ENCODE measurements around the gene SHFL. TPM values are rescaled to one million over a fixed set of nuclear protein-coding genes. Genes with fewer than 3 reads are reported as not detected.

The SHFL gene
- polyA plus RNA-seq, 3 donors: 19.9 to 21.5 (median 20.8) TPM

- no peak for DNase-seq (ENCODE audit: low read depth in 3 of 3, low spot score in 2 of 3)
Observed at GRCh38 chr19:10126213-10126639, 40.1 kb downstream of the SHFL start.

- DNase-seq (ENCODE audit: low read depth in 3 of 3, low spot score in 2 of 3): no peak
Observed at GRCh38 chr19:10132905-10133304, 46.8 kb downstream of the SHFL start.

DNA sequence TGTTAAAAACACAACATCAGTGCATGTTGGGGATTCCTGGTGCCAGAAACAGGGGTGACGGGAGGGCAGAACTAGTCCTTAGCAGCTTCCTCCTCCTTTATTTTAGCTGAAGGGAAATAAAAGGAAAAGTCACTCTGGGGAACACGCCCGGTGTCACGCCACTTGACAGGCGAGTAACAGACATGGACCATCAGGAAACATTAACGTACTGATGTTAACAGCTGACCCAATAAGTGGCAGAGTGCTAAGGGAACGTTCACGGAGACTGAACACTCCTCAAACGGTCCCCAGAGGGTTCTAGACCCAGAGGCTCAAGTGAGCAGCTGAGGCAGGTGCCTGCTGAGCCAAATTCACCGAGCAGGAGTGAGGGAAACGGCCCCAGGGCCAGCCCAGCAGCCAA, 47.5 kb downstream of the SHFL start:
- no peak for DNase-seq (ENCODE audit: low read depth in 3 of 3, low spot score in 2 of 3)

DNA sequence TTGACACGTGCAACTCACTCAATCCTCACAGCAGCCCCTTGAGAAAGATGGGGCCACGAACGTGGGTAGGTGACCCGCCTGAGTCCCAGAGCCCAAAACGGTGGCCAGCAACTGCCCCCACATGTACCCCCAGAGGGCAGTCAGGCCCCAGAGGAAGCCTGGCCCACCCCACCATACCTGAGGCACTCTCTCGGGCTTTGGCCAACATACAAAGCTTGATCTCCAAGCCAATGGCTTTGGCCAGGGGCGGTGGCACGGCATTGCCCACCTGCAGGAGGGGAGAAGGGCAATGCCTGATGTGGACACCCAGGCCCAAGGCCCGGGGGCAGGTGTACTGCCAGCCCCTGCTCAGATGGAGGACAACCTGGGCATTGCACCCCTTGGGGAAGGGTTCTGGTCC, 47.9 kb downstream of the SHFL start:
- no peak for DNase-seq (ENCODE audit: low read depth in 3 of 3, low spot score in 2 of 3)

GRCh38 chr19:10135551-10136334, 49.6 kb downstream of the SHFL start:
- DNase-seq (ENCODE audit: low read depth in 3 of 3, low spot score in 2 of 3): no peak

- DNase-seq (ENCODE audit: low read depth in 3 of 3, low spot score in 2 of 3): no peak
Observed at GRCh38 chr19:10136936-10137335, 50.8 kb downstream of the SHFL start.

DNA sequence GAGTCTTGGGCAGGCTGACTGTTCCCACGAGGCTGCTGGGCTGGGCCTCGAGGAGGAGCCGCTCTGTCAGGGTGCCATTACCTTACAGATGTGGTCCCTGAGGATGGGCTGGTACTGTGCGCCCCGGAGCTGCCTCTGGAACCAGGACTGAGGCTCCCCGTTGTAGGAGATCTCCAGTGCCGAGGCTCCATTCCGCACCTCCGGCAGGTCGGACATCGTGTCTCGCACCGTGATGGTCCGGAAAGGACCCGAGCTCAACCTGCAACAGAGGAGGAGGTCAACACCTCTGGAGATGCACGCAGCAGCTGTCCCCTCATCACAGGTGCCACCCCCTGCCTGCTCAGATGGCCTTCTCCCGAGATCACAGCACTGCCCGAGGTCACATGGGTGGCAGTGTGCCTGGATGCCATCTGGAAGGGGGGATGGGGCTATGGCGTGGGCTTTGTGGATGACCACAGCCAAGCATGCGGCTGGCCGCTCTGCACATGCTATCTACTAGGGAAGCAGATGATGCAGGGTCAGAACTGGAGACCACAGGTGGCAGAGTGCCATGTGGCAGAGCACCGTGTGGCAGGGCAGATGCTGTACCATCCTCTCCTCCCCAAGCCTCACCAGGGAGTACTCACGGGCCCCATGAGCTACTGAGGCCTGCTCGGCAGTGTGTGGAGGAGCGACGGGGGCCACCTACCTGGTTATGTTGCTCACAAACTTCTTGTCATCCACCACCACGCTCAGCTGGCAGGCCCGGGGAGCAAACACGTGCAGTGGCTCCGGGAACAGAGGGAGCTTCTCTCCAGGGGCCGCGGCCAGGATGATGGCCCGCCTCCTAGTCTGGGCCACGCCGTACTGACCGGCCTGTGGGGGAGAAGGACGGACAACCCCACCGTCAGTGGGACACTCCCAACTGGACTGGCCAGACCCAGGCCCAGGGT, 51.9 kb downstream of the SHFL start:
- DNase-seq (ENCODE audit: low read depth in 3 of 3, low spot score in 2 of 3): no peak

GRCh38 chr19:10138879-10139795, 53.0 kb downstream of the SHFL start:
- DNase-seq (ENCODE audit: low read depth in 3 of 3, low spot score in 2 of 3): no peak

- DNase-seq (ENCODE audit: low read depth in 3 of 3, low spot score in 2 of 3): no peak
Observed at GRCh38 chr19:10139952-10140351, 53.8 kb downstream of the SHFL start.

DNA sequence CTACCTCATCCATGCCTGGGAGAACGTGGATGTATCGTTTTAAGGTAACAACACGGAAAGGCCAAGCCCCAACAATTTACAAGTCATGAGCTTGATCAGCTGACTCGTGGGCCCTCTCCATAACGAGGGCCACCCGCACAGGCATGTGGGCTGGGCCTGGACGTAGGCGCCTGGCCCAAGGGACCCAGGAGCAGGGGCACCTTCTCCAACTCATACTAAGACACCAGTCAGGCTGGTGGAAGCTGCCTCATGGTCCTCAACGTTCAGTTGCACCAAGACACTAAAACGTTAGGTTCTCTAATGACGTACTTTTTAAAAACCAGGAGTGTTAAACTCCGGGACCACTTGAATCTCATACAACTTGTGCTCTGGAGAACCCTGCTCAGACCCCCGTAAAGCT, 55.4 kb downstream of the SHFL start:
- DNase-seq (ENCODE audit: low read depth in 3 of 3, low spot score in 2 of 3): no peak

- DNase-seq (ENCODE audit: low read depth in 3 of 3, low spot score in 2 of 3): no peak
Observed at GRCh38 chr19:10141973-10142372, 55.9 kb downstream of the SHFL start.

Other genes starting within 250 kb of the SHFL start
- 10 to 100 TPM; 17.0 to 21.3 (median 18.7) TPM for gene OLFM2, start 149.8 kb upstream of the SHFL start, polyA plus RNA-seq (ENCODE audit: insufficient read length in 3 of 3)
- under 1 TPM; 0.46 to 0.68 (median 0.60) TPM for gene COL5A3, start 75.8 kb upstream of the SHFL start, polyA plus RNA-seq (ENCODE audit: insufficient read length in 3 of 3)
- gene RDH8, start 72.8 kb upstream of the SHFL start, polyA plus RNA-seq (ENCODE audit: insufficient read length in 3 of 3): not detected
- 1 to 10 TPM; 1.6 to 2.3 (median 2.0) TPM for gene ANGPTL6, start 16.4 kb downstream of the SHFL start, polyA plus RNA-seq (ENCODE audit: insufficient read length in 3 of 3)
- gene PPAN, start 20.0 kb downstream of the SHFL start, polyA plus RNA-seq (ENCODE audit: insufficient read length in 3 of 3): 10 to 100 TPM; 25.6 to 31.1 (median 25.8) TPM
- gene P2RY11, start 25.4 kb downstream of the SHFL start, polyA plus RNA-seq (ENCODE audit: insufficient read length in 3 of 3): 10 to 100 TPM in 2 of 3 donors, 1 to 10 TPM in 1; 8.9 to 11.6 (median 10.5) TPM
- gene EIF3G, start 33.6 kb downstream of the SHFL start, polyA plus RNA-seq (ENCODE audit: insufficient read length in 3 of 3): 100 to 1,000 TPM; 186 to 204 (median 191) TPM
- gene DNMT1, start 108.6 kb downstream of the SHFL start, polyA plus RNA-seq (ENCODE audit: insufficient read length in 3 of 3): 100 to 1,000 TPM in 2 of 3 donors, 10 to 100 TPM in 1; 99.0 to 106 (median 102) TPM
- 10 to 100 TPM in 2 of 3 donors, 1 to 10 TPM in 1; 9.6 to 10.8 (median 10.2) TPM for gene S1PR2, start 145.0 kb downstream of the SHFL start, polyA plus RNA-seq (ENCODE audit: insufficient read length in 3 of 3)
- gene MRPL4, start 165.9 kb downstream of the SHFL start, polyA plus RNA-seq (ENCODE audit: insufficient read length in 3 of 3): 10 to 100 TPM; 30.8 to 34.6 (median 30.8) TPM
- gene ICAM1, start 184.8 kb downstream of the SHFL start, polyA plus RNA-seq (ENCODE audit: insufficient read length in 3 of 3): 1 to 10 TPM; 5.8 to 6.5 (median 6.3) TPM
- gene ICAM4, start 200.6 kb downstream of the SHFL start, polyA plus RNA-seq (ENCODE audit: insufficient read length in 3 of 3): under 1 TPM in 2 of 3 donors, not detected in 1; 0.21 to 0.55 TPM
- gene ICAM5, start 203.6 kb downstream of the SHFL start, polyA plus RNA-seq (ENCODE audit: insufficient read length in 3 of 3): under 1 TPM; 0.08 to 0.18 (median 0.10) TPM
- 1 to 10 TPM; 2.9 to 3.9 (median 3.4) TPM for gene ZGLP1, start 223.5 kb downstream of the SHFL start, polyA plus RNA-seq (ENCODE audit: insufficient read length in 3 of 3)
- 10 to 100 TPM; 15.4 to 19.3 (median 18.0) TPM for gene FDX2, start 229.7 kb downstream of the SHFL start, polyA plus RNA-seq (ENCODE audit: insufficient read length in 3 of 3)
- 10 to 100 TPM; 17.9 to 22.8 (median 22.6) TPM for gene RAVER1, start 247.2 kb downstream of the SHFL start, polyA plus RNA-seq (ENCODE audit: insufficient read length in 3 of 3)

Data from right renal cortex interstitium (tissue), 3 donors.